ENCODE results near the gene TP53RK.
A peak's percentile ranks its signal among the peaks of the same experiment; 100 is the strongest.
"Not testable (repeated sequence)": the region's sequence is repeated elsewhere in the genome, so short reads cannot be mapped to it uniquely, and the experiment has no call there.

The TP53RK gene

GRCh38 chr20:46682063-46682821 lies 7.0 kb downstream of the TP53RK start:
- DNase-seq = peak; percentile 57

GRCh38 chr20:46681032-46681854 lies 8.0 kb downstream of the TP53RK start:
- peak; percentile 88 for DNase-seq

- DNase-seq = no peak
Observed at GRCh38 chr20:46680684-46681031, 8.6 kb downstream of the TP53RK start.

GRCh38 chr20:46678516-46678915 lies 10.7 kb downstream of the TP53RK start:
- no peak for DNase-seq

GRCh38 chr20:46677608-46678007 lies 11.6 kb downstream of the TP53RK start:
- DNase-seq = no peak

GRCh38 chr20:46676649-46677316 lies 12.5 kb downstream of the TP53RK start:
- DNase-seq = not testable (repeated sequence)

- DNase-seq = no peak
Observed at GRCh38 chr20:46674253-46675083, 14.8 kb downstream of the TP53RK start.

GRCh38 chr20:46673394-46674252 lies 15.6 kb downstream of the TP53RK start:
- DNase-seq = no peak

GRCh38 chr20:46672543-46673148 lies 16.6 kb downstream of the TP53RK start:
- DNase-seq = no peak

- no peak for DNase-seq
Observed at GRCh38 chr20:46671866-46672542, 17.2 kb downstream of the TP53RK start.

- DNase-seq = no peak
Observed at GRCh38 chr20:46670585-46671584, 18.4 kb downstream of the TP53RK start.

- no peak for DNase-seq
Observed at GRCh38 chr20:46670228-46670584, 19.0 kb downstream of the TP53RK start.

- no peak for DNase-seq
Observed at GRCh38 chr20:46666818-46667515, 22.3 kb downstream of the TP53RK start.

GRCh38 chr20:46666306-46666705 lies 22.9 kb downstream of the TP53RK start:
- DNase-seq = no peak

- DNase-seq = no peak
Observed at GRCh38 chr20:46665602-46666001, 23.6 kb downstream of the TP53RK start.

- DNase-seq = no peak
Observed at GRCh38 chr20:46663531-46663930, 25.7 kb downstream of the TP53RK start.

- DNase-seq = no peak
Observed at GRCh38 chr20:46661659-46662058, 27.6 kb downstream of the TP53RK start.

- DNase-seq = no peak
Observed at GRCh38 chr20:46660487-46660886, 28.8 kb downstream of the TP53RK start.

GRCh38 chr20:46657618-46658017 lies 31.6 kb downstream of the TP53RK start:
- no peak for DNase-seq
